GM12892 (cell line): ENCODE measurements around the gene PRPF31. TPM values are rescaled to one million over a fixed set of nuclear protein-coding genes. Genes with fewer than 3 reads are reported as not detected.
A peak's percentile ranks its signal among the peaks of the same experiment; 100 is the strongest.
"Not testable (repeated sequence)": the region's sequence is repeated elsewhere in the genome, so short reads cannot be mapped to it uniquely, and the experiment has no call there.

Source experiments
- DNase-seq: peaks from one replicate; pipeline ENCODE4 v3.0.0; 2011; ENCODE audit not compliant: insufficient read length
- FAIRE-seq: peaks from 2 replicates; lab custom pipeline; 2011; peaks lifted over from hg19 to GRCh38; lab: Jason Lieb, UNC
- POLR2A ChIP-seq: IDR thresholded peaks from 2 replicates; pipeline ENCODE4 v1.6.1; 2011; ENCODE audit warnings: low read depth, low read length, control low read depth
- POLR2AphosphoS5 ChIP-seq: IDR thresholded peaks from 2 replicates; pipeline ENCODE4 v1.6.1; 2011; ENCODE audit warnings: low read depth, low read length, control low read depth
- TAF1 ChIP-seq: IDR thresholded peaks from 2 replicates; pipeline ENCODE4 v1.6.1; 2011; ENCODE audit warnings: low read depth, mild to moderate bottlenecking, control low read depth, low read length, borderline replicate concordance
- polyA plus RNA-seq: library from polyadenylated mRNA; unstranded; fragments of >200 nt; gene quantifications from one replicate; pipeline ENCODE4 v1.2.1, GENCODE V29; 2012; ENCODE audit warnings: missing spikeins, inconsistent platforms; ENCODE audit not compliant: missing spikeins

Gene PRPF31
- 59.5 TPM for polyA plus RNA-seq

GRCh38 chr19:54115109-54116063 is at the start of gene PRPF31, which contains the start of gene TFPT:
Gene PRPF31, plus strand, starts transcription at chr19:54115754. Its CDS starts 2,525 bp downstream, at chr19:54118279.
Gene TFPT, minus strand, starts transcription at chr19:54115657. Its CDS starts 388 bp downstream, at chr19:54115269.
- FAIRE-seq (peak; percentile 100), DNase-seq (peak; percentile 95)
- TF ChIP-seq POLR2AphosphoS5, result peak; percentile 73
- peak; percentile 73; the same call in 1 of the 2 replicates for TF ChIP-seq TAF1
- peak; percentile 88 for TF ChIP-seq POLR2A

GRCh38 chr19:54069470-54069869 is 46.1 kb upstream of the PRPF31 start:
- TF ChIP-seq POLR2AphosphoS5 (no peak), POLR2A (no peak), TAF1 (no peak)
- no peak for DNase-seq
- FAIRE-seq, result no peak

- DNase-seq, result no peak
- no peak for FAIRE-seq
- no peak for TF ChIP-seq POLR2A
- TF ChIP-seq POLR2AphosphoS5, result no peak
- TF ChIP-seq TAF1, result no peak
Observed at GRCh38 chr19:54073829-54074228, 41.7 kb upstream of the PRPF31 start.

- TF ChIP-seq POLR2A (no peak), TAF1 (no peak)
- FAIRE-seq (no peak), DNase-seq (no peak)
Observed at GRCh38 chr19:54074851-54075250, 40.7 kb upstream of the PRPF31 start.

- FAIRE-seq, result no peak
- DNase-seq, result no peak
- no peak for TF ChIP-seq POLR2A
- no peak for TF ChIP-seq TAF1
- no peak for TF ChIP-seq POLR2AphosphoS5
Observed at GRCh38 chr19:54077334-54077733, 38.2 kb upstream of the PRPF31 start.

- FAIRE-seq, result no peak
- TF ChIP-seq POLR2AphosphoS5 (no peak), POLR2A (no peak)
Observed at GRCh38 chr19:54081032-54081431, 34.5 kb upstream of the PRPF31 start, which contains the start of gene TARM1. Gene TARM1, minus strand, starts transcription at chr19:54081365. Its CDS starts 25 bp downstream, at chr19:54081340.

GRCh38 chr19:54084410-54084809 is 31.1 kb upstream of the PRPF31 start:
- TF ChIP-seq POLR2A (no peak), TAF1 (no peak), POLR2AphosphoS5 (no peak)
- FAIRE-seq, result no peak

More at GRCh38 chr19:54081032-54081431, 34.5 kb upstream of the PRPF31 start, which contains the start of gene TARM1:
- DNase-seq, result no peak

GRCh38 chr19:54094426-54095000 is 21.0 kb upstream of the PRPF31 start:
- FAIRE-seq, result no peak
- no peak for DNase-seq
- TF ChIP-seq POLR2A (no peak), TAF1 (no peak), POLR2AphosphoS5 (no peak)

More at GRCh38 chr19:54084410-54084809, 31.1 kb upstream of the PRPF31 start:
- DNase-seq, result no peak

GRCh38 chr19:54095136-54095858 is 20.3 kb upstream of the PRPF31 start:
- DNase-seq (no peak), FAIRE-seq (no peak)
- TF ChIP-seq TAF1 (no peak), POLR2A (no peak), POLR2AphosphoS5 (no peak)

- not testable (repeated sequence) for DNase-seq, FAIRE-seq
Observed at GRCh38 chr19:54095859-54096616, 19.5 kb upstream of the PRPF31 start.

GRCh38 chr19:54096617-54097106 is 18.9 kb upstream of the PRPF31 start:
- no peak for FAIRE-seq
- TF ChIP-seq POLR2AphosphoS5, result no peak
- no peak for TF ChIP-seq TAF1
- no peak for TF ChIP-seq POLR2A
- DNase-seq, result no peak
